Vagina (tissue), 2 donors: ENCODE measurements around the gene FMNL2.

ENCODE experiments used
- CTCF ChIP-seq, 3 experiments: fragments of 450-650 bp in 2 of 3; fragments of 200-600 bp in 1 of 3; sonication (generic) in 1 of 3; IDR thresholded peaks; one replicate each; pipeline ENCODE4 v1.5.1; 2017 to 2019; ENCODE audit warnings: antibody characterized with exemption in 3 of 3, mild to moderate bottlenecking in 2 of 3, moderate library complexity in 2 of 3
- POLR2A ChIP-seq, 2 donors: fragments of 450-650 bp; IDR thresholded peaks; one replicate each; pipeline ENCODE4 v1.6.1; 2017; ENCODE audit warnings: antibody characterized with exemption in 2 of 2, mild to moderate bottlenecking in 2 of 2, moderate library complexity in 2 of 2
- POLR2AphosphoS5 ChIP-seq, 2 donors: sonication (generic); formaldehyde crosslinking; IDR thresholded peaks; one replicate each; pipeline ENCODE4 v1.9.0; 2017; ENCODE audit warnings: antibody characterized with exemption in 2 of 2, mild to moderate bottlenecking in 2 of 2, low read depth in 1 of 2; ENCODE audit not compliant: insufficient read depth in 1 of 2

GRCh38 chr2:152386266-152386665, 51.3 kb downstream of the FMNL2 start:
- TF ChIP-seq POLR2AphosphoS5 (IDR thresholded peaks at IDR 0.05; ENCODE audit: insufficient read depth in 1 of 2, low read depth in 1 of 2), result no peak
- no peak for TF ChIP-seq CTCF (IDR thresholded peaks at IDR 0.05)
- TF ChIP-seq POLR2A (IDR thresholded peaks at IDR 0.05), result no peak
